Kidney capillary endothelial cell (primary cell): ENCODE data around the gene PRF1.

Source experiments
- DNase-seq: peaks from one replicate; pipeline ENCODE4 v3.0.0-alpha.2; 2018; ENCODE audit warnings: low spot score

Gene PRF1

GRCh38 chr10:70559861-70560260 lies 42.7 kb downstream of the PRF1 start:
- no peak for DNase-seq

GRCh38 chr10:70558871-70559810 lies 43.4 kb downstream of the PRF1 start:
- no peak for DNase-seq

GRCh38 chr10:70558295-70558694 lies 44.2 kb downstream of the PRF1 start:
- no peak for DNase-seq

GRCh38 chr10:70557876-70558275 lies 44.7 kb downstream of the PRF1 start:
- DNase-seq, result no peak

GRCh38 chr10:70557086-70557845 lies 45.3 kb downstream of the PRF1 start:
- DNase-seq, result no peak

GRCh38 chr10:70555371-70555770 lies 47.2 kb downstream of the PRF1 start:
- DNase-seq, result no peak

GRCh38 chr10:70552586-70552985 lies 50.0 kb downstream of the PRF1 start:
- no peak for DNase-seq

- no peak for DNase-seq
These were observed 50.5 kb downstream of the PRF1 start for GRCh38 chr10:70551971-70552422.

GRCh38 chr10:70551466-70551865 lies 51.1 kb downstream of the PRF1 start:
- no peak for DNase-seq

GRCh38 chr10:70550459-70550858 lies 52.1 kb downstream of the PRF1 start:
- no peak for DNase-seq

GRCh38 chr10:70549962-70550458 lies 52.5 kb downstream of the PRF1 start:
- DNase-seq, result no peak

GRCh38 chr10:70549351-70549961 lies 53.1 kb downstream of the PRF1 start:
- DNase-seq, result no peak
